Measurements from ENCODE around the gene JAKMIP3. TPM values are rescaled to one million over a fixed set of nuclear protein-coding genes. Genes with fewer than 3 reads are reported as not detected.

The JAKMIP3 gene
- total RNA-seq, 1 donor from 2014 or later, result 0.09 TPM

DNA sequence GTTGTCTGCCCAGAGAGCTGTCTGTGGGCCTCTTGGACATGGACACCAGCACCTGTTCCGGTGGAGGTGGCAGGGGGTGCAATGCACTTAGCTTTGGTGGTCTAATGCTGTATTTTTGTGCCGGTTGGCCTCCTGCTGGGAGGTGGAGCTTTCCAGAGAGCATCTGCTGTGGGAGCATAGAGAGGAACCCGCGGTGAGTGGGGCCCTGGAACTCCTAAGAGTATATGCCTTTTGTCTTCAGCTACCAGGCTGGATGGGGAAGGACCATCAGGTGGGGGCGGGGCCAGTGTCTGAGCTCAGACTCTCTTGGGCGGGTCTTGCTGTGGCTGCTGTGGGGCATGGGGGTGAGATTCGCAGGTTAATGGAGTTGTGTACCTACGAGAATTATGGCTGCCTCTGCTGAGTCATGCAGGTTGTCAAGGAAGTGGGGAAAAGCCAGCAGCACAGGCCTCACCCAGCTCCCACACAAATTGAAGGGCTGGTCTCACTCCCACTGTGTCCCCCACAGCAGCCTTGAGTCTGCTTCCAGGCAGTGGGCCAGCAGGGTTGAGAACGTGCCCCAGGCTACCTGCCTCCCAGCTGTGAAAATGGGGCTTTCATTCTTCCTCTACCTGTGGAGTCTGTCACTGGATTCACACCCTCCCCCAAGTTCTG is 29.0 kb downstream of the JAKMIP3 start:
- DNase-seq (no peak), ATAC-seq (ENCODE audit: low read depth) (no peak)
- Mint-ChIP-seq H3K36me3 (ENCODE audit: low read depth) (no peaks in the 10 kb centered on the region), H3K4me3 (no peak overlapping the region), H3K9me3 (no peaks in the 10 kb centered on the region), H3K4me1 (no peaks in the 10 kb centered on the region), H3K27me3 (peaks cover 30% of the 10 kb centered on the region), H3K27ac (no peak overlapping the region)
- intact Hi-C loops (cut with micrococcal nuclease), result no loop called here
- TF ChIP-seq, protein P1, sequence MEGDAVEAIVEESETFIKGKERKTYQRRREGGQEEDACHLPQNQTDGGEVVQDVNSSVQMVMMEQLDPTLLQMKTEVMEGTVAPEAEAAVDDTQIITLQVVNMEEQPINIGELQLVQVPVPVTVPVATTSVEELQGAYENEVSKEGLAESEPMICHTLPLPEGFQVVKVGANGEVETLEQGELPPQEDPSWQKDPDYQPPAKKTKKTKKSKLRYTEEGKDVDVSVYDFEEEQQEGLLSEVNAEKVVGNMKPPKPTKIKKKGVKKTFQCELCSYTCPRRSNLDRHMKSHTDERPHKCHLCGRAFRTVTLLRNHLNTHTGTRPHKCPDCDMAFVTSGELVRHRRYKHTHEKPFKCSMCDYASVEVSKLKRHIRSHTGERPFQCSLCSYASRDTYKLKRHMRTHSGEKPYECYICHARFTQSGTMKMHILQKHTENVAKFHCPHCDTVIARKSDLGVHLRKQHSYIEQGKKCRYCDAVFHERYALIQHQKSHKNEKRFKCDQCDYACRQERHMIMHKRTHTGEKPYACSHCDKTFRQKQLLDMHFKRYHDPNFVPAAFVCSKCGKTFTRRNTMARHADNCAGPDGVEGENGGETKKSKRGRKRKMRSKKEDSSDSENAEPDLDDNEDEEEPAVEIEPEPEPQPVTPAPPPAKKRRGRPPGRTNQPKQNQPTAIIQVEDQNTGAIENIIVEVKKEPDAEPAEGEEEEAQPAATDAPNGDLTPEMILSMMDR (IDR thresholded peaks at IDR 0.05), result no peak
- ChIA-PET CTCF (no interaction called here), POLR2A (no interaction called here)

DNA sequence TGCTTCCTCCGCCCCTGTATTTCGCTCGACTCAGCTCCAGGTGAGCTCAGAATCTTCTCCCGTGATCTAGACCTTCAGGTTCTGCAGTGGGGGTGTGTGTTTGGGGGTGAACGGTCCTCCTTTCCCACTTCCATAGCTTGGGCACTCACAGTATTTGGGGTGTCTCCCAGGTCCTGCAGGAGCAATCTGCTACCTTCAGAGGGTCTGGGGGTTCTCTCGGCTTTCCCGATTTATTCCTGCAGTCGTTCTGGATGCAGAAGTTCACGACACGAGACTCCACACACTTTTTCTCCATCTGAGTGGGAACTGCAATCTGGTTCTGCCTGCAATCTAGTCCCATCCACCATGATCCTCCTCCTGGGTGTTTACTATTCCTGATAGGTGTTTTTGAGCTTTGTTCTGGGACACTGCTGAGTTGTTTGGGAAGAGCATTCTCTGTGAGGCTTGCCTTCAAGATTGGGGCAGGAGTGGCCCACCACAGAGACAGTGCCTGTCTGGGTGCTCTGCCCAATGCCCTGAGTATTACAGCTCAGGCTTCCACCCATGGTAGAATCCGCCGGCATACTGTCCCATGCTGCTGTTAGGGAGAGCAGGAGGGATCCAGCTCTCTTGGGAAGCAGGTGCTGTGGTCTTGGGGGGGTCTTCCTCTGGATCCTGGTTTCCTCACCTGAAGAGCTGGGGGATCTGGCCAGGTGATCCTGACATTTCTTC is 29.8 kb downstream of the JAKMIP3 start:
- peaks cover 30% of the 10 kb centered on the region for H3K27me3 Mint-ChIP-seq
- ChIA-PET POLR2A (no interaction called here), CTCF (no interaction called here)
- H3K4me3 Mint-ChIP-seq, result no peak overlapping the region
- no peaks in the 10 kb centered on the region for H3K36me3 Mint-ChIP-seq (ENCODE audit: low read depth)
- no peaks in the 10 kb centered on the region for H3K9me3 Mint-ChIP-seq
- no peak overlapping the region for H3K27ac Mint-ChIP-seq
- no peak for DNase-seq
- no peaks in the 10 kb centered on the region for H3K4me1 Mint-ChIP-seq
- TF ChIP-seq, protein P1 (IDR thresholded peaks at IDR 0.05), result no peak
- ATAC-seq (ENCODE audit: low read depth), result no peak
- intact Hi-C loops (cut with micrococcal nuclease), result no loop called here

DNA sequence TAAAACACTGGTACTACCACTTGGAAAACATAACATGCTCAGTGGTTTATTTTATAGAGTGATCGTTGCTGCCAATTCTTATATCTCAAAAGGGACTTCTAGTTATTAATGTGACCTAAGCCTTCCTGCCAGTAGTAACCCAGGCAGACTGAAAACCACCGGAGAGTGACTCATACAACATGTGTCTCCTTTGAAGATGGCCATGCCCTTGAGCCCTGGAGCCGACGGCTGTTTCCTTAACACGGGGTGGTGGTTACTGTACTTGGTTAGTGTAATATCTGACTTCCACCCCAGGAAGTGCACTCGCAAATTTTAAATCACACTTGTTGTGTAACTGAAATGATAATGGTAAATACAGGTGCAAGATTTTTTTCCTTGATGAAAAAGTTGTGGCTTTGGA is 30.5 kb downstream of the JAKMIP3 start:
- Mint-ChIP-seq H3K27ac (no peak overlapping the region), H3K36me3 (ENCODE audit: low read depth) (no peaks in the 10 kb centered on the region)
- POLR2A ChIA-PET, result no interaction called here

DNA sequence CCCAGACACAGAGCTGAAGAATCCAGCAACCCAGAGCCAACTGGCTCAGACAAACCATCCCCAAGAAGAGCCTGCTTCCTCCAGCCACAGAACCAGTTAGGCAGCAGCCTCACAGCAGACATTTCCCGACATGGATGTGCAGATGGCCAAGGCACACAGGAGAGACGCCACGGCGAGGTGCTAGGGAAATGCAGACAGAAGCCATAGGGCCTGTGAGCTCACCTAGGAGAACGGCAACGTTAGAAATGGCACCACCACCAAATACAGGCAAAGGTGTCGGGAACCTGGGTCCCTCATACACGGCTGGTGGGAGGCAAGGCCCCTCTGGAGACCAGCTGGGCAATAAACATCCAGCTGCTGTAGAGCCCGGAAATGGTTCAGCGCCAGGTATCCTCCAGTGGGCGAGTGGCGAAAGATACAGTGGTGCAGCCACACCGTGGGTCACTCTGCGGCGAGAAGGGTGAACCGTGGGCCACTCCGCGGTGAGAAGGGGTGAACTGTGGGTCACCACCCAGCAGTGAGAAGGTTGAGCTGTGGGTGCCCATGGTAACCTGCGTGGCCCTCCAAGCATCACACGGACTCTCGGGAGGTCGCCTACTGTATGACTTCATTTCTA is 31.2 kb downstream of the JAKMIP3 start:
- TF ChIP-seq, protein P1 (IDR thresholded peaks at IDR 0.05), result no peak
- no peaks in the 10 kb centered on the region for H3K36me3 Mint-ChIP-seq (ENCODE audit: low read depth)
- H3K27ac Mint-ChIP-seq, result no peak overlapping the region
- CTCF ChIA-PET, result no interaction called here
- no peak for DNase-seq
- H3K9me3 Mint-ChIP-seq, result no peaks in the 10 kb centered on the region
- POLR2A ChIA-PET, result no interaction called here
- peaks cover 28% of the 10 kb centered on the region for H3K27me3 Mint-ChIP-seq
- no peak overlapping the region for H3K4me3 Mint-ChIP-seq
- ATAC-seq (ENCODE audit: low read depth), result no peak
- no peaks in the 10 kb centered on the region for H3K4me1 Mint-ChIP-seq
- intact Hi-C loops (cut with micrococcal nuclease), result no loop called here

More for the DNA sequence above, 30.5 kb downstream of the JAKMIP3 start:
- Mint-ChIP-seq H3K27me3 (peaks cover 26% of the 10 kb centered on the region), H3K4me3 (no peak overlapping the region), H3K9me3 (no peaks in the 10 kb centered on the region), H3K4me1 (no peaks in the 10 kb centered on the region)
- CTCF ChIA-PET, result no interaction called here
- no peak for DNase-seq
- ATAC-seq (ENCODE audit: low read depth), result no peak
- TF ChIP-seq, protein P1 (IDR thresholded peaks at IDR 0.05), result no peak
- intact Hi-C loops (cut with micrococcal nuclease), result no loop called here

DNA sequence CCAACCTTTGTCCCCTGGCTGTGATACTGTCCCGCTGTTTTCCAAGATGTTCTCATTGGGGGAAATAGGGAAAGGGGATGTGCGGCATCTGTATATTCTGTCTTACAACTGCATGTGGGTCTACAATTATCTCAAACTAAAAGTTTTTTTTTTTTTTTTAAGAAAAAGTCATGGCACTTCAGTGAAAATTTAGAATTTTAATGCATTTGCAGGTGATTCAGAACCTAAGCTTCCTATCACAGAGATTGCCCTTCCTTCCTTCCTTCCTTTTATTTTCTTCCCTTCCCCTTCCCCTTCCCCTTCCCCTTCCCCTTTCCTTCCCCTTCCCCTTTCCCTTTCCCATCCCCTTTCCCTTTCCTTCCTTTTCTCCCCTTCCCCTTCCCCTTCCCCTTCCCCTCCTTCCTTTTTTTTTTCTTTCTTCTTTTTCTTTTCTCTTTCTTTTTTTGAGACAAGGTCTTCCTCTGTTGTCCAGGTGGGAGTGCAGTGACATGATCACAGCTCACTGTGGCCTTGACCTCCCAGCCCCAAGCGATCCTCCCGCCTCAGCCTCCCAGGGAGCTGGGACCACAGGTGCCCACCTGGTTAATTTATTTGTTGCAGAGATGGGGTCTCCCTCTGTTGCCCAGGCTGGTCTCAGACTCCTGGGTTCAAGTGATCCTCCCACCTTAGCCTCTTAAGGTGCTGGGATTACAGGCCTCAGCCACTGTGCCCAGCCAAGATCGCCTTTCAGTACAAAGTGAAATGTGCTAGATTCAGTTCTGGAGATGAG is 32.0 kb downstream of the JAKMIP3 start:
- ChIA-PET POLR2A (no interaction called here), CTCF (no interaction called here)
- intact Hi-C loops (cut with micrococcal nuclease), result no loop called here
- ATAC-seq (ENCODE audit: low read depth) (no peak), DNase-seq (no peak)
- no peaks in the 10 kb centered on the region for H3K36me3 Mint-ChIP-seq (ENCODE audit: low read depth)
- no peaks in the 10 kb centered on the region for H3K4me1 Mint-ChIP-seq
- no peak overlapping the region for H3K4me3 Mint-ChIP-seq
- H3K27ac Mint-ChIP-seq, result no peak overlapping the region
- H3K27me3 Mint-ChIP-seq, result peaks cover 25% of the 10 kb centered on the region
- H3K9me3 Mint-ChIP-seq, result no peaks in the 10 kb centered on the region
- TF ChIP-seq, protein P1 (IDR thresholded peaks at IDR 0.05), result no peak

All from activated B cell treated with CpG ODN at 0.5 μM for 24 hours (primary cell).